H9 (cell line): Measurements from ENCODE around the gene PRPF40B. TPM values are rescaled to one million over a fixed set of nuclear protein-coding genes. Genes with fewer than 3 reads are reported as not detected.
A peak's percentile ranks its signal among the peaks of the same experiment; 100 is the strongest.

Experiments
- DNase-seq: peaks from one replicate; pipeline ENCODE4 v3.0.0-alpha.2; 2017
- H2AFZ ChIP-seq: one replicate; pipeline ENCODE4 v1.6.1; 2013; ENCODE audit warnings: mild to moderate bottlenecking, low read length, control low read depth, moderate library complexity
- H2AK5ac ChIP-seq: 2 replicates; pipeline ENCODE4 v1.6.1; 2013; ENCODE audit warnings: low read length, control low read depth, mixed read lengths; ENCODE audit not compliant: insufficient read length
- H2BK120ac ChIP-seq: one replicate; pipeline ENCODE4 v1.6.1; 2013; ENCODE audit warnings: low read depth, mild to moderate bottlenecking, low read length, control low read depth, inconsistent platforms; ENCODE audit not compliant: poor library complexity, severe bottlenecking
- H2BK12ac ChIP-seq: 2 replicates; pipeline ENCODE4 v1.6.1; 2013; ENCODE audit warnings: low read length, control low read depth, mixed read lengths, low read depth; ENCODE audit not compliant: insufficient read length
- H2BK15ac ChIP-seq: 2 replicates; pipeline ENCODE4 v1.6.1; 2013; ENCODE audit warnings: low read depth, low read length, control low read depth
- H2BK20ac ChIP-seq: one replicate; pipeline ENCODE4 v1.6.1; 2013; ENCODE audit warnings: low read depth, mild to moderate bottlenecking, low read length, control low read depth, inconsistent platforms; ENCODE audit not compliant: poor library complexity, severe bottlenecking
- H2BK5ac ChIP-seq: 2 replicates; pipeline ENCODE4 v1.6.1; 2013; ENCODE audit warnings: low read length, control low read depth, mixed read lengths; ENCODE audit not compliant: insufficient read length
- H3K14ac ChIP-seq: 2 replicates; pipeline ENCODE4 v1.6.1; 2013; ENCODE audit warnings: low read length, control low read depth; ENCODE audit not compliant: insufficient read depth
- H3K18ac ChIP-seq: 2 replicates; pipeline ENCODE4 v1.6.1; 2013; ENCODE audit warnings: low read depth, mild to moderate bottlenecking, mixed read lengths, low read length, control low read depth; ENCODE audit not compliant: insufficient read length
- H3K23ac ChIP-seq: 2 replicates; pipeline ENCODE4 v1.6.1; 2013; ENCODE audit warnings: low read length, control low read depth, mixed read lengths, low read depth; ENCODE audit not compliant: insufficient read length
- H3K23me2 ChIP-seq: 2 replicates; pipeline ENCODE4 v1.6.1; 2013; ENCODE audit warnings: low read depth, mild to moderate bottlenecking, mixed read lengths, low read length, control low read depth; ENCODE audit not compliant: insufficient read length, poor library complexity, severe bottlenecking
- H3K27ac ChIP-seq: 2 replicates; pipeline ENCODE4 v1.5.1; 2013; ENCODE audit warnings: low read length, control low read depth, mixed read lengths, low read depth; ENCODE audit not compliant: insufficient read length
- H3K27me3 ChIP-seq: 2 replicates; pipeline ENCODE4 v1.6.1; 2013; ENCODE audit warnings: low read length, control low read depth, inconsistent platforms; ENCODE audit not compliant: insufficient read depth
- H3K4ac ChIP-seq: 2 replicates; pipeline ENCODE4 v1.6.1; 2013; ENCODE audit warnings: low read depth, mild to moderate bottlenecking, control low read depth, inconsistent platforms, low read length, moderate library complexity
- H3K4me1 ChIP-seq: 2 replicates; pipeline ENCODE4 v1.6.1; 2013; ENCODE audit warnings: low read length, control low read depth, inconsistent platforms; ENCODE audit not compliant: insufficient read depth
- H3K4me2 ChIP-seq: 2 replicates; pipeline ENCODE4 v1.6.1; 2013; ENCODE audit warnings: low read length, control low read depth, mixed read lengths; ENCODE audit not compliant: insufficient read length, insufficient read depth
- H3K56ac ChIP-seq: 2 replicates; pipeline ENCODE4 v1.6.1; 2013; ENCODE audit warnings: low read depth, mild to moderate bottlenecking, mixed read lengths, low read length, control low read depth; ENCODE audit not compliant: insufficient read length
- H3K79me1 ChIP-seq: 2 replicates; pipeline ENCODE4 v1.6.1; 2013; ENCODE audit warnings: low read depth, mild to moderate bottlenecking, moderate library complexity, low read length, control low read depth, inconsistent platforms; ENCODE audit not compliant: insufficient read depth, poor library complexity, severe bottlenecking
- H3K79me2 ChIP-seq: 2 replicates; pipeline ENCODE4 v1.6.1; 2013; ENCODE audit warnings: low read length, control low read depth, inconsistent platforms; ENCODE audit not compliant: insufficient read depth
- H3K9ac ChIP-seq: 2 replicates; pipeline ENCODE4 v1.6.1; 2013; ENCODE audit warnings: low read length, control low read depth, mixed read lengths; ENCODE audit not compliant: insufficient read length; ENCODE audit errors: extremely low read depth
- H3K9me3 ChIP-seq: one replicate; pipeline ENCODE4 v1.6.1; 2013; ENCODE audit warnings: low read depth, low read length, inconsistent platforms; ENCODE audit not compliant: control insufficient read depth
- H3T11ph ChIP-seq: one replicate; pipeline ENCODE4 v1.6.1; 2013; ENCODE audit warnings: mild to moderate bottlenecking, low read length, control low read depth, inconsistent platforms
- H4K20me1 ChIP-seq: one replicate; pipeline ENCODE4 v1.6.1; 2013; ENCODE audit not compliant: control insufficient read depth, insufficient read length, insufficient read depth
- H4K5ac ChIP-seq: 2 replicates; pipeline ENCODE4 v1.6.1; 2013; ENCODE audit warnings: low read depth, mild to moderate bottlenecking, mixed read lengths, low read length, control low read depth; ENCODE audit not compliant: insufficient read length
- H4K8ac ChIP-seq: replicated peaks from 2 replicates; pipeline ENCODE4 v1.6.1; 2013; ENCODE audit warnings: low read length, control low read depth, mixed read lengths, low read depth; ENCODE audit not compliant: insufficient read length
- H4K91ac ChIP-seq: 2 replicates; pipeline ENCODE4 v1.6.1; 2013; ENCODE audit warnings: low read depth, mild to moderate bottlenecking, moderate library complexity, mixed read lengths, low read length, control low read depth; ENCODE audit not compliant: insufficient read length
- H3K27ac Mint-ChIP-seq, 3 experiments: 2 replicates in 2 of 3; 3 replicates in 1 of 3; pipeline ENCODE4 v1.8.0; 2020 to 2021; ENCODE audit warnings: mixed read lengths in 3 of 3, mild to moderate bottlenecking in 1 of 3, moderate library complexity in 1 of 3
- H3K27me3 Mint-ChIP-seq: 2 replicates; pipeline ENCODE4 v1.8.0; 2021; ENCODE audit warnings: low read depth, mild to moderate bottlenecking, moderate library complexity, mixed read lengths
- H3K36me3 Mint-ChIP-seq, 3 experiments: 2 replicates in 2 of 3; 3 replicates in 1 of 3; pipeline ENCODE4 v1.8.0; 2020 to 2021; ENCODE audit warnings: low read depth in 3 of 3, mixed read lengths in 3 of 3; ENCODE audit not compliant: insufficient read depth in 1 of 3
- H3K4me1 Mint-ChIP-seq, 2 experiments: 2 replicates each; pipeline ENCODE4 v1.8.0; 2020; ENCODE audit warnings: mixed read lengths in 2 of 2
- H3K4me3 Mint-ChIP-seq, 2 experiments: 2 replicates in 1 of 2; 3 replicates in 1 of 2; pipeline ENCODE4 v1.8.0; 2020 to 2021; ENCODE audit warnings: mild to moderate bottlenecking in 2 of 2, mixed read lengths in 2 of 2, moderate library complexity in 1 of 2
- H3K9me3 Mint-ChIP-seq, 2 experiments: 2 replicates in 1 of 2; 3 replicates in 1 of 2; pipeline ENCODE4 v1.8.0; 2020; ENCODE audit warnings: mild to moderate bottlenecking in 2 of 2, mixed read lengths in 2 of 2, moderate library complexity in 1 of 2
- WGBS: extraction: QIAGEN DNeasy Blood & Tissue Kit; methylation state at CpG from one replicate; pipeline ENCODE4 v1.1.7; 2013; ENCODE audit warnings: missing lambda C conversion rate, low lambda C conversion rate, mixed read lengths; ENCODE audit not compliant: insufficient read length; ENCODE audit errors: extremely low coverage; 5-methylcytosine and 5-hydroxymethylcytosine counted together
- total RNA-seq: library from RNA; stranded (reverse); gene quantifications from 2 replicates; pipeline ENCODE4 v1.2.1, GENCODE V29; 2021
- TF ChIP-seq, protein P1 (sequence below): fragments of 200-600 bp; sonication (generic); conservative IDR thresholded peaks from 3 replicates; pipeline ENCODE4 v1.8.0; 2021; ENCODE audit warnings: antibody characterized with exemption, mild to moderate bottlenecking

PRPF40B gene
- total RNA-seq, 1 experiment from 2014 or later: 19.0 TPM

DNA sequence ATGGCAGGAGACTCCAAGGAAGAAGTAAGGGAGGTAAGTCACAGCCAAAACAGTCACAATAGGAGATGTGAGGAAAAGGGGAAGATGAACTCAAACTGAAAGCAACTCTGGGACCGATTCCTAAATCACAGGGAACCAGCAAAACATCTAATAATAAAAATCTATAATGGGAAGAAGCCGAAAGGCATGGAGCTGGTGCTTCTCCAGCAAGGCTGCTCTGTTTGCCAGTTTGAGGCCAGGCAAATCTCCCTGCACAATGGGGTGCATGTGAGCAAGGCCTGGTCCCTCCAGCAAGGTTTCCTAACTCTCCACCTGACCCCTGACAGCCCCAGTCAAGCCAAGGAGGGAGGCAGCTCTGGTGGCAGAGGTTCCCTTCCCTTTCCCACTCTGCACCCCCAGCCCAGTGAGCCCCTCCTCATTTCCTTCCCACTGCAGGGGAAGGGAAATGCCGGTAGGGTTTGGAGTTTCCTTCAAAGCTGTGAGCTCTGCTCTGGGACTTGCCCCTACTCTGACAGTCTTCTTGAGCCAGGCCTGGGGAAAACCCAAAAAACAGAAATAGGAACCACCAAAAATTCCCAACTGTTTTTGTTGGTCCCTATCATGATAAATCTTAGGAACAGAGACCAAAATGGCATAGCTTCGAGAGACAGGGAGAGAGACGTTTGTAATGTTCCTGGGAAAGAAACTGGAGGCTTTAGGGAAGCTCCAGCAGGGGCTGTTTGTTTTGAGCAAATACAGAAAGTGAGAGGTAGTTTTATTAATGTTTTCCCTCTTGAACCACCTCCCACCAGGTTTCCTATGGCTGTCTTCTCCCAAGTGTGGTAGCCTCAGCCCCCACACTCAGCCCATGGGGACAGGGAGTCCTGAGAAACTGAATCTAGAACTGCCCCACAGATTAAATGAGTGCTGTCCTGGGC, 49.2 kb downstream of the PRPF40B start:
- peaks cover 34 to 39% of the 10 kb centered on the region in 2 experiments for H3K4me1 Mint-ChIP-seq
- Histone ChIP-seq H2BK15ac (no peak overlapping the region), H2BK20ac (no peak overlapping the region), H2AK5ac (no peak overlapping the region), H3T11ph (no peak overlapping the region), H2BK120ac (no peak overlapping the region), H3K9me3 (no peaks in the 10 kb centered on the region), H2AFZ (no peak overlapping the region), H3K23ac (no peak overlapping the region), H3K79me1 (no peaks in the 10 kb centered on the region), H4K91ac (no peak overlapping the region), H3K4me1 (peaks cover 3% of the 10 kb centered on the region; the same call in 1 of the 2 replicates), H3K56ac (no peak overlapping the region), H2BK12ac (no peak overlapping the region), H3K14ac (no peak overlapping the region), H3K27ac (no peak overlapping the region), H3K79me2 (no peaks in the 10 kb centered on the region; the same call in 1 of the 2 replicates), H3K4me2 (no peak overlapping the region), H3K27me3 (no peaks in the 10 kb centered on the region), H3K9ac (no peak overlapping the region), H4K8ac (no peak overlapping the region), H2BK5ac (no peak overlapping the region), H3K4ac (no peak overlapping the region), H4K20me1 (no peaks in the 10 kb centered on the region), H3K23me2 (no peaks in the 10 kb centered on the region), H4K5ac (no peak overlapping the region), H3K18ac (no peak overlapping the region)
- no peak for DNase-seq
- H3K27ac Mint-ChIP-seq: peak overlapping the region in 2 of 3 experiments; percentile 60 to 87; a peak in 6 of 7 replicates
- TF ChIP-seq, protein P1, sequence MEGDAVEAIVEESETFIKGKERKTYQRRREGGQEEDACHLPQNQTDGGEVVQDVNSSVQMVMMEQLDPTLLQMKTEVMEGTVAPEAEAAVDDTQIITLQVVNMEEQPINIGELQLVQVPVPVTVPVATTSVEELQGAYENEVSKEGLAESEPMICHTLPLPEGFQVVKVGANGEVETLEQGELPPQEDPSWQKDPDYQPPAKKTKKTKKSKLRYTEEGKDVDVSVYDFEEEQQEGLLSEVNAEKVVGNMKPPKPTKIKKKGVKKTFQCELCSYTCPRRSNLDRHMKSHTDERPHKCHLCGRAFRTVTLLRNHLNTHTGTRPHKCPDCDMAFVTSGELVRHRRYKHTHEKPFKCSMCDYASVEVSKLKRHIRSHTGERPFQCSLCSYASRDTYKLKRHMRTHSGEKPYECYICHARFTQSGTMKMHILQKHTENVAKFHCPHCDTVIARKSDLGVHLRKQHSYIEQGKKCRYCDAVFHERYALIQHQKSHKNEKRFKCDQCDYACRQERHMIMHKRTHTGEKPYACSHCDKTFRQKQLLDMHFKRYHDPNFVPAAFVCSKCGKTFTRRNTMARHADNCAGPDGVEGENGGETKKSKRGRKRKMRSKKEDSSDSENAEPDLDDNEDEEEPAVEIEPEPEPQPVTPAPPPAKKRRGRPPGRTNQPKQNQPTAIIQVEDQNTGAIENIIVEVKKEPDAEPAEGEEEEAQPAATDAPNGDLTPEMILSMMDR: no peak
- no peaks in the 10 kb centered on the region for H3K9me3 Mint-ChIP-seq
- H3K36me3 Mint-ChIP-seq: no peaks in the 10 kb centered on the region; a peak in 1 of 7 replicates
- no CpG with 5 or more reads among the region's 5 CpGs for WGBS
- H3K4me3 Mint-ChIP-seq: 0 out of 5 replicates have a peak overlapping the region, but pooled peaks of 1 of the 2 experiments have one; percentile 12
- no peaks in the 10 kb centered on the region for H3K27me3 Mint-ChIP-seq
